COLO668 (cell line): Measurements from ENCODE around the gene CFAP107.
"Not testable (repeated sequence)": the region's sequence is repeated elsewhere in the genome, so short reads cannot be mapped to it uniquely, and the experiment has no call there.

Experiments used
- DNase-seq: peaks from one replicate; lab custom pipeline; 2025; ENCODE audit not compliant: unreplicated experiment; lab: John Stamatoyannopoulos, UW

Gene CFAP107

DNA sequence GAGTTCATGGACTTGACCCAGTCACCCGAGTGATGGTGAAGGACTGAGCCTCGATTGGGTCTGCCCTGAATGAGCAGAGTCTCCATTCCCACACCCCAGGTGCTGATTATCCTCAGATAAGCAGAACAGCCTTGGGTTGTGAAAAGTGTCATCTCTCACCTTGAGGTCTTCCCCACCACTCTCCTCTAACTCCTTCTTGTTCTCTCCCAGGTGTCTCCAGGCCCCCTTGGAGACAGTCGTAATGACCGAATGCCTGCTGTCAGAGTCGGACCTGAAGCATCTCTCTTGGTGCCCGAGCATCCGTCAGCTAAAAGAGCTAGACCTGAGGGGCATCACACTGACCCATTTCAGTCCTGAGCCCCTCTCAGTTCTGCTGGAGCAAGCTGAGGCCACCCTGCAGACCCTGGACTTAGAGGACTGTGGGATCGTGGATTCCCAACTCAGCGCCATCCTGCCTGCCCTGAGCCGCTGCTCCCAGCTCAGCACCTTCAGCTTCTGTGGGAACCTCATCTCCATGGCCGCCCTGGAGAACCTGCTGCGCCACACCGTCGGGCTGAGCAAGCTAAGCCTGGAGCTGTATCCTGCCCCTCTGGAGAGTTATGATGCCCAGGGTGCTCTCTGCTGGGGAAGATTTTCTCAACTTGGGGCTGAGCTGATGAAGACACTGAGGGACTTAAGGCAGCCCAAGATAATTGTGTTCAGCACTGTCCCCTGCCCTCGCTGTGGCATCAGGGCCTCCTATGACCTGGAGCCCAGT is 31.0 kb downstream of the CFAP107 start:
- no peak for DNase-seq

DNA sequence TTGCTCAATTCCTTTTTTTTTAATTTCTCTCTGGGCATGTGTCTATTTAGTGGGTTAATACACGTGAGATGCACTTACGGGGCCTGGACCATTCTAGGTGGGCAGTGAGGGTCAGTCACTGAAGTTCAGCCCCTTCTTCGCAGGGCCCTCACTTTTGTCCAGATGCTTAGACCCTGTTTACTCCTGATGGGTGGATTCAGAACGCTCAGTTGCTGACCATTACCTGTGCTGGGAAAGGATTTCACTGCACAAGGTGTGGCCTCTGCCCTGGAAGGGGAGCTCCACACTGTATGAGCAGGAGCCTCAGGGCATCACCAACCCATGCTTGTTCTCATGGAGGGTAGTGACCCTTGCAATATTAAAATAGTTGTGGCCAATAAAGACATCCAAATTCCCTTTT is 32.1 kb downstream of the CFAP107 start:
- DNase-seq = no peak

DNA sequence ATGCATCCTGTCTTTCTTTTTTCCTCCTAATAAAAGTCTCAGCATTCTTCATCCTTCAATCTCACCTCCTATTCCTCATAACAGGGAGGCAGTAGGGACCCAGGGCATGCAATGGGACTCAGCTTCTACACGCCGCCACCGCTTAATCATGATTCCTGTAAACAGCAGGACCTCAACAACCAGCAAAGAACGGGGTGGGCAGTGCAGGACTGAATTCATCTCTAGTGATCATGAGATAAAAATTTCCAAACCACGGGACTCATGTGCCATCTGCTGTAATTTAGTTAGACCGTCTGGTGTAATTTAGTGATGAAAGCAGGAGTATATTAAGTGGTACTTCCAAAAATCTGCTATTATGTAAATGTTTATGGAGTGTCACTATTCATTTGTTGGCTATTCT is 32.9 kb downstream of the CFAP107 start:
- no peak for DNase-seq

GRCh38 chr1:12781488-12781887 is 35.5 kb downstream of the CFAP107 start:
- DNase-seq = peak; percentile 32

DNA sequence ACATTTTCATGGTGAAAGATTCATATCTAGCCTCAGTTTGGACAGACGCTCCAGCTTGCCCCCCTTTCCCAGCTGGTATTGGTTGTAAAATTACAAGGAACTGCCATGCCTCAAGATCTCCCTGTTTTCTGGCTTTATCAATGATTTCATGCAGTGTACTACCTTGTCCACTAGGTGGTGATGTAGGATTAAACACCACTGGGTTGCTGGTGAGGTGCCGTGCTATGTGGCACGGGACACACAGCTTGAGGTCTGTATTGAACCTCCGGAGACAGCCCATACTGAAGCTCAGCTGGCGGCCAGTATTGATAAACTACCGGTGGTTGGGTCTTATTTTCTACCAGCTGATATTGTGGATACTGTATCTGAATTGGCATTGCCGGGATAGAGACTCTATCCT is 37.8 kb downstream of the CFAP107 start:
- DNase-seq = peak; percentile 27

DNA sequence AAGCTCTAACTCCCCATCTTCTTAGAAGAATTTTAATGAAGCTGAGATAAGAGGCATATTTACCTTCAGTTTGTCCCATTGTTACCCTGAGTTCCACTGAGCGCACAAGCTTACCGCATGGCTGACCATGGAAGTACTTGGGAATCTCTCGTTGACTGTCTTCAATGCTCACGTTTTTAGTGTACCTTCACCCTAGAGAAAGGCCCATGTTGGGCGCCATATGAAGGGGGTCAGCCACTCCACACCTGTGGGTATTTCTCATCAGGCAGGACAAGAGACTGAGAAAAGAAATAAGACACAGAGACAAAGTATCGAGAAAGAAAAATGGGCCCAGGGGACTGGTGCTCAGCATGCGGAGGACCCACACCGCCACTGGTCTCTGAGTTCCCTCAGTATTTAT is 38.7 kb downstream of the CFAP107 start:
- DNase-seq = not testable (repeated sequence)

DNA sequence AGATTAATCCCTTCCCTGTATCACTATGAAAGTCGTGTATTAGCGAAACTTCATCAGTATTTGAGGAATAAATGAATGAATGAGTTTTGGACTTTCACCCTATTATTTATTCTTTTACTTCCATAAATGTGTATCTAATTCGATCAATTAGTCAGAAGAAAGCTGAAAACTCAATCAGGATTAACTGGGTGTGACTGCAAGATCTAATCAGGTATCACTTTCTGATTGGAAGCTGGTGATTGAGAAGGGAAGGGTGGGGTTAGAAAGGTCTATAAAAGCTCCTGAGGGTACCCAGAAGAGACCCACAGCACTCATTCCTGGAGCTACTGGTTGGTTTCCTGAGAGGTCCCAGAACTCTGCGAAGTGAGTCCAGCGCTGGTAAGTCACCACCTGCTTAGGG is 45.1 kb downstream of the CFAP107 start, which contains the start of gene PRAMEF1:
TSS of gene PRAMEF1 (plus strand) at position 301 of the 400 bp plus-strand sequence. CDS start 1,831 bp downstream, outside the sequence.
- DNase-seq = not testable (repeated sequence)

- no peak for DNase-seq
Measured at GRCh38 chr1:12798911-12799310, 52.9 kb downstream of the CFAP107 start.

DNA sequence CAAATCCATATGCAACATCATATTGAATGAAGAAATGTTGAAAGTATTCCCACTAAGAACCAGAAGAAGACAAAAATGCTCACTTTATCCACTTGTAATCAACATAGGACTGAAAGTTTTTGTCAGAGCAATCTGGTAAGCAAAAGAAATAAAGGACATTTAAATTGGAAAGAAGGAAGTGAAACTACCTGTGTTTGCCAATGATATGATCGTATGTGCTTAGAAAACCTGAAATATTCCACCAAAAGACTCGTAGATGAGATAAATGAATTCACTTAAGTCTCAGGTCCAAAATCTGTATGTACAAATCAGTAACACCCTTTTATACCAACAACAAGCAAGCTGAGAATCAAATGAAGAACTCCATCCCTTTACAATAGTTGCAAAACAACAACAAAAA is 53.7 kb downstream of the CFAP107 start:
- no peak for DNase-seq

GRCh38 chr1:12809933-12810332 is 63.9 kb downstream of the CFAP107 start:
- no peak for DNase-seq

- DNase-seq = no peak
Measured at GRCh38 chr1:12810691-12811408, 64.8 kb downstream of the CFAP107 start.

GRCh38 chr1:12811409-12811784 is 65.4 kb downstream of the CFAP107 start:
- DNase-seq = no peak
